NCI-H2196 treated with DMSO at 0.1 percent for 48 hours (cell line): ENCODE data around the gene LCA5L.
A peak's percentile ranks its signal among the peaks of the same experiment; 100 is the strongest.
"Not testable (repeated sequence)": the region's sequence is repeated elsewhere in the genome, so short reads cannot be mapped to it uniquely, and the experiment has no call there.

Experiments used
- DNase-seq: peaks from one replicate; lab custom pipeline; 2025; ENCODE audit not compliant: unreplicated experiment; lab: John Stamatoyannopoulos, UW

The LCA5L gene

DNA sequence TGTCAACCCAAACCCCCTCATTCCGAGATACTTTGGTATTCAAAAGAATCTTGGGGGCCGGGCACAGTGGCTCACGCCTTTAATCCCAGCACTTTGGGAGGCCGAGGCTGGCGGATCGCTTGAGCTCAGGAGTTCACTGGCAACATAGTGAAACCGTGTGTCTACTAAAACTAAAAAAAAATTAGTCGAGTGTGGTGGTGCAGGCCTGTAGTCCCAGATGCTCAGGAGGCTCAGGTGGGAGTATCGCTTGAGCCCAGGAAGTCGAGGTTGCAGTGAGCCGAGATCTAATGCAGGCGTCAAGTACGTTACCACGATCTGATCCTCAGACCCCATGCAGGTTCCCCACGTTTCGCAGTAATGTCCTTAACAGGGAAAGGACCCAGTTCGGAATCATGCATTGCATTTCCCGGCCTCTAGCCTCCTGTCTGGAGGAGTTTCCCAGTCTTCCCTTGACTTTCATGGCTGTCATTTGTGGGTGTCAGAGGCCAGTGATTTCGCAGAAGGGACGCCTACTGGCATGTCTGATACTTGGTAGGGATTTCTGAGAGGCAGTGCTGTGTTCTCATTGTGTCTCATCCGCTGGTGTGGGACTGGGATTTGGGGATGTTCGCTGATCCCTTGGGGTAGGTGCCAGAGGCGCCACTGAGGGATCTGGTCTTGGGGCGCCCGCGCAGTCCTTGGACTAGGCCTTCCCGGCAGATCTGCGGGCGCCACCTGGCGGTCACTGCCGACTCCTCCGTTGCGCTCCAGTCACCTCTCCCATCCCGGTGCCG lies 57.4 kb downstream of the LCA5L start:
- DNase-seq: peak; percentile 50

DNA sequence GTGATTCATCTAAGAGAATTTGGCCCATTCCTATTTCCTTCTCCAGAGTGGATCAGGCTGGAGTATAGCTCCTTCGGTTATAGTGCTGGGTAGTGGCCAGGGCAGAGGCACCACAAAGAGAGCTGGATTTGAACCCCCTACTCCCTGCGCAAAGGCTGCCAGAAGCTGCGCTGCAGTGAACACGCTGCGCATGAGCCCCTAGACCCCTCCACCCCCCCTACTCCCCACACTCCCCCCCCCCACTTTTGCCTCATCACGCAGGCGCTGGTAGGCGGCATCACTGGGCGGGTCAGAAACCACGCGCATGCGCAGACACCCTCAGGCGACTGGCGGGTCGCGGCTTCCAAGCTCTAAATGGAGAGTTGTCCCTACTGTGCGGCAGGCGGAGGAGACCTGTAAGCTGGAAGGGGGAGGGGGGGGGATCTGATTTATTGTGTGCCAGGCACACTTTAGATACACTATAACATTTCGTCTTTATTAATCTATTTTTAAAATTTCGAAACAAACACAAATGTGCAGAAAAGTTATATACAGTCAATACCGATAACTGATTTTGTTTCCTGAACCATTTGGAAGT lies 58.0 kb downstream of the LCA5L start:
- DNase-seq: peak; percentile 43

DNA sequence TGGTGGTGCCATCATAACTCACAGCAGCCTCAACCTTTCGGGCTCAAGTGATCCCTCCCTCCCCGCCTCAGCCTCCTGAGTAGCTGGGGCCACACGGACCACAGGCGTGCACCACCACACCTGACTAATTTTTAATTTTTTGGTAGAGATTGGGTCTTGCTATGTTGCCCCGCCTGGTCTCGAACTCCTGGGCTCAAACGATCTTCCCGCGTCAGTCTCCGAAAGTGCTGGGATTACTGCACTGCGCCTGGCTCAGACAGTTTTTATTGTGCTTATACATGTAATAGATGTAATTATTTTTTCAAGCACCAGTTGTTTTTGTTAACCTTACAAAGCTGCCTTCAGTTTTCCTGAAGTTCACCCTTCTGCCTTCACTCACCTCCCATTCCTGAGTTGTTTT lies 58.7 kb downstream of the LCA5L start:
- no peak for DNase-seq

DNA sequence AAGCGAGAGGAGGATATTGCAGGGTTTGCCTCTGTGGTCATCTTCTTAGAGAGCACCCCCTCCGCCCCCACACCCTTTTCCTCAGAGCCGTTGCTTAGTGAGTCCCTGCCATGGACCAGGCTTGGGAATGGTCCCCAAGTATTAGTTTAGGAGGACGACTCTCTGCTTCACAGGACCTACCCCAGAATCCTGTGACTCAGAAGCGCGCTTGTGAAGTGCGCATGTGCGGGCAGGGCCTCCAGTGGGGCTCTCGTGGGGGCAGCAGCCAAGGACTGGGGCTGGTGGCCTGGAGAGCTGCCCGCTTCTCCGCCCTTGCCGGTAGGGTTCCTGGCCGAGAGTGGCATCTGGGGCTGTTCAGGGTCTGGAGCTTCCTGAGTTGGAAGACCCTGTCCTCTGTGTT lies 59.4 kb downstream of the LCA5L start:
- no peak for DNase-seq

DNA sequence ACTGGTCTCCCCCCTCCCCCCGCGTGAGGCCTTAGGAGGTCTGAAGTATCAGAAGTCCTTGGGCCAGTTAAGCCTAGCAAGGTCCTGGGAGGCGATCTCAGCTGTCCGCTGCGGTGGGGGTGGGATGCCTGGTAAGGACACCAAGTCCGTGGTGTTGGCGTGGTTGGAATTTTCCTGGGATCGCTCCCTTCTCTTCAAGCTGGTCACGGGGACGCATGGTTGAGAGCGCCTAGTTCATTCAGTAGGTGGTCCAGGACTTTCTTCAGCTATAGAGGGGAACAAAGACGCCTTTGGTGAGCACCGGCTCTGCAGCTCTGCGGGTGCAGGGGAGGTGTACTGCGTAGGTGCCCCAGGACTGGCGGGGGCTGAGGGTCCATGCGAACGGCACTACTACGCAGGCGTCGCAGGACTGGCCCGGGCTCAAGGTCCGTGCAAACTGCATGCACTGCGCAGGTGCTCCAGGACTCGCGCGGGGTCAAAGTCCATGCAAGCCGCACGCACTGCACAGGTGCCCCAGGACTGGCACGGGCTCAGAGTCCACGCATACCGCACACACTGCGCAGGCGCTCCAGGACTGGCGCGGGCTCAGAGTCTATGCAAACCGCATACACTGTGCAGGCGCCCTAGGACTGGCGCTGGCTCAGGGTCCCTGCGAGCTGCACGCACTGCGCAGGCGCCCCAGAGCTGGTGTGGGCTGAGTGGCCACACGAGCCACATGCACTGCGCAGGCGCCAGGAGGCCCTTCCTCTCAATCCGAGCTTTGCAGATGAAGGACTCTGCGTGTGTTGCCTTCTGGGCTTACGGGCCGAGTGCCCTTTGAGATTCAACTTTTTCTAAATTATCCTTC lies 60.1 kb downstream of the LCA5L start:
- no peak for DNase-seq

DNA sequence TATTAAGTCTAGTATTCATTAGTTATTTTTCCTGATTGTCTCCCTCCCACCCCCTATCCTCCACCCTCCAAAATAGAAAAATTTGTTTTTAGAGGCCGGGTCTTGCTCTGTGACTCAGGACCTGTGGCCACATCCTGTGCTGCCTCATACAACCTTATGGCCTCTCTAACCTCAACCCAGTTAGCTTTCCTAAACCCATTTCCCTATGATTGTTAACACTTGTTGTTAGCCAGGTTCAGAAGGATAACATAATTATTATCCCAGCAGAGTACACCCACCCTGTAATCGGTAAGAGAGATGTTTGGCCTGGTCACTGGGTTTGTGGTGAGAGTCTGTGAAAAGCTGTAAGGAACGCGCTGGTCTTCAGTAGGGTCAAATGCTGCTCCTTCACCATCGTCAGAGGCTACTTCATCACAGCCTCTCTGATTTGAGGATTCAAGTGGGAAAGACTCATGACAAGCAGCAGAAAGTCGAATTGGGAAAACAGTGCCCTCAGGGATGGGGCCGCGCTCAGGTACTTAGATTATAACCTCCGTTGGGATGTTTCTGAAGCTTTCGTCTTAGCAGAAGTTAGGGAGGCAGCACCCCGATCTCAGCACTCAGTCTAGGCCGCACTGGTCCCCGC lies 60.8 kb downstream of the LCA5L start:
- no peak for DNase-seq

DNA sequence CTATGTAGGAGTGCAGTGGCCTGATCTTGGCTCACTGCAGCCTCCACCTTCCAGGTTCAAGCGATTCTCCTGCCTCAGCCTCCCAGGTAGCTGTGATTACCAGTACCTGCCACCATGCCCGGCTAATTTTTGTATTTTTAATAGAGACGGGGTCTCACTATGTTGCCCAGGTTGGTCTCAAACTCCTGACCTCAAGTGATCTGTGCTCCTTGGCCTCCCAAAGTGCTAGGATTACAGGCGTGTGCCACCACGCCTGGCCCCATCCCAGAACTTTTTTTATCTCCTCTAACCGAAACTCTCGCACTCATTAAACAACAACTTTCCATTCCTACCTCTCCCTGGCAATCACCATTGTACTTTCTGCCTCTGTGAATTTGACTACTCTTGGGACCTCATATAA lies 63.5 kb downstream of the LCA5L start:
- DNase-seq: not testable (repeated sequence)

DNA sequence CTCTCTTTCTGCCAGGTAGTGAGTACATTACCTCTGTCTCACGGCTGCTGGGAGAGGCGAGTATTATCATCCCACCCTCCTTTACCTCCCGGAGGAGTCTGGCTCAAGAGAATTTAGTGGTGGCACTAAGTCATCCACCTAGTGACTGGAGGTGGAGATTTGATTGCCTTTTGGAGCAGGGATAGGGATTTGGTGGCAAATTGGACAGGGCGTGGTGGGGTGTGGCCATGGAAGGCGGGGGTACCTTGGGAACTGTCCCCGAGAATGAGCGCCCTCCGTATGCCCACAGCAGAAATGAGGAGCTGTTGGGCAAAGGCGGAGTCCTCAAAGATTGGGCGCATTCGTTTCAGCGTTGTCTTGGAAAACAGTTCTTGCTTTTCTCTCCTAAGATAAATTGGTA lies 64.6 kb downstream of the LCA5L start:
- peak; percentile 10 for DNase-seq

DNA sequence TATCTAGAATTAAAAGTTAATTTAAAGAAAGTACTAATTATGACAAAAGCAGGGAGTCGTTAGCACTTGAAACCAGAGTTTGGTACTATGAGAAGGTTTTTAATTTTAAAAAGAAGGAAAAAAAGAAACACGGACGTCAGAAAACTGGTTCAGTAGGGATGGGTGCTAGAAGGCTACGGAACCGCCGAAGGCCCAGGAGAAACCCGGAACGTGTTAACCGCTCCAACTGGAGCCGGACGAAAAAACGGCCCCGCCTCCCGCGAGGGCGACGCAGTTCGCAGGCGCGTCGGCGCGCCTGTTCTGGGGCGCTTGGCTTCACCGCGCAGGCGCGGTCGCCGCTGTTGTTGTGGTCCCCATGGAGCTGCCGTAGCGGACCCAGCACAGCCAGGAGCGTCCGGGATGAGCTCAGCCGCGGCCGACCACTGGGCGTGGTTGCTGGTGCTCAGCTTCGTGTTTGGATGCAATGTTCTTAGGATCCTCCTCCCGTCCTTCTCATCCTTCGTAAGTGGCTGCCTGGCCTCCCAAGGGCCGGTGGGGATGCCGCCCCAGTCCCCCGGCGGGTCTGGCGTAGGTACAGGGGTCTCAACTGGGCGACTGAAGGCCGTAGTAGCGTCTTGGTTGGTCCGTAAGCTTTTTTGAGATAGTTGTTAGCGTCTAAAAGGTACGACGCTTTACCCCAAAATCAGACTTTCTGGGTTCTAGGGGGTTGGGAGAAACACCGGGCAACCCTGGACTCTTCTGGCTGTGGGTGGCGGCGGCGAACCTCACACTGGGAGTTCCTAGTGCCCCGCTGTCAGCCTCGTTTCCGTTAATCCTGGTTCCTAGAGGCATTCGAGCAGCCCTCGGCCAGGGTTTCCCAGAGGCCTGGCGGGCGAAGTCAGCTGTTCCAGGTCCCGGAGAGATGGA lies 65.3 kb downstream of the LCA5L start:
- peak; percentile 90 for DNase-seq

DNA sequence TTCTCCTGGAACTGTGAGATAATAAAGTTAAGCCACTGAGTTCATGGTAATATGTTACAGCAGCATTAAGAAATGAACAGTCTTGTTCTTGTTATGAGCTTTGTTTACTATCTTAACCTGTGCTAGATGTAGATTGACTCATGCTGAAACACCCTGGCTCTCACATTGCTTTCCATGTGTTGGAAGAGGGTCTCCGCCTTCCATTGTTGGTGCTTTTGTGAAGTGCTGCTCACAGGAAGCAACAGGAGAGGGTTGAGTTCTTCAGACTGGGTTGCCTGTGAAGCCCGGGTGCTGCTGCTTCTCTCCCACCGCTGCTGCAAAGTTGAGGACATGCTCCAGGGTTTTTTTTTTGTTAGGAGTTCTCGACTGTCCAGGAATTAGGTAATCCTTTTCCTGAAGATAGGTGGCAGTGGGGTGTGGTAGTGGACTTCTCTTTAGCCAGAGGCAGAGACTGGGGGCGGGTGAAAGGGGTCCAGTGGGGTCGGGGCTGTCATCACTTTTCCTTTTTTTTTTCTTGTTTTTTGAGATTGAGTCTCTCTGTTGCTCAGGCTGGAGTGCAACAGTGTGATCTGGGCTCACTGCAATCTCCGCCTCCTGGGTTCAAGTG lies 68.0 kb downstream of the LCA5L start:
- no peak for DNase-seq

DNA sequence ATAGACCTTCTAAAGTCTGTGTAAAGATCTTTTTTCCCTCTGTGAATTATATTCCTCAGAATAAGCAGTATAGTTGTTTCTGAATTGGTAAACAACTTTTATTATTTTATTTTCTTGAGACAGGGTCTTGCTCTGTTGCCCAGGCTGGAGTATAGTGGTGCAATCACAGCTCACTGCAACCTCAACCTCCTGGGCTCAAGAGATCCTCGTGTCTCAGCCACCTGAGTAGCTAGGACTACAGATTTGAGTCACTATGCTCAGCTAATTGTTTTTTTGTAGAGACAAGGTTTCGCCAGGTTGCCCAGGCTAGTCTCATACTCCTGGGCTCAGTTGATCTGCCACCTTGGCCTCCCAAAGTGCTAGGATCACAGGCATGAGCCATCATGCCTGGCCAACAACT lies 70.1 kb downstream of the LCA5L start:
- DNase-seq: no peak

DNA sequence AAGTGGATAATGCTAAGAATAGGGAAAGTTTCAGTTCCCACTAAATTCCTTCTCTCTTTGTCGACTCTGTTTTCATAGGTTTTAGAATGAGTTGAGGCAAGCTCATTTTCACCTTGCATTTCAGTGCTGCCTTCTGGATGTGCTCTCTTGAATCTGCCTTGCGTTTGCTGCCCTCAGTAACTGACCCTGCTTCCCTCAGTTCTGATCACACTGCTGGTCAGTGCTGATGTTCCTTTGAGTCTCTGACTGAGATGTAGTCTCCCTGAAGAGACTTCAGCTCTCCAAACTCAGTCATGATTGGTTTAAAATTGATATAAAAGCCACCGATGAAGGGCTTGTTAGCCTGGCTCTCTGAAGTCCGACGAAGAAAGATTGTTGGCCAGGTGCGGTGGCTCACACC lies 71.5 kb downstream of the LCA5L start:
- DNase-seq: no peak

DNA sequence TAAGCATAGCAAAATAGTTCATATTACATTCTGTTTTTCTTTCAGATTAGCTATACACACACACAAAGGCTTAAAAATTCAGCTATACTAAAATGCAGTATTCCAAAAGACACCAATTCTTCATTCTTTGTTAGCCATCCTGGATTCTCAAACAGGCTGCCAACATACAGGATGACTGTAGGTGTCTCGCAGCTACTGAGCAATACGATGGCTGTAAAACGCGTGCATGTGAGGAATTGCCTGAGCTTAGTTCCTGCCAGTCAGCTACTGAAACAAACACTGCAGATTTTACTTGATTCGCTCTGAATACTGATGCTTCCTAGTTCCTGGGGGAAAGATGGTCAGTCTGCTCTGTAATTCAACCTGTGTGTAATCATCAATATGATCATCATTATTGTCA lies 71.9 kb downstream of the LCA5L start:
- DNase-seq: no peak

DNA sequence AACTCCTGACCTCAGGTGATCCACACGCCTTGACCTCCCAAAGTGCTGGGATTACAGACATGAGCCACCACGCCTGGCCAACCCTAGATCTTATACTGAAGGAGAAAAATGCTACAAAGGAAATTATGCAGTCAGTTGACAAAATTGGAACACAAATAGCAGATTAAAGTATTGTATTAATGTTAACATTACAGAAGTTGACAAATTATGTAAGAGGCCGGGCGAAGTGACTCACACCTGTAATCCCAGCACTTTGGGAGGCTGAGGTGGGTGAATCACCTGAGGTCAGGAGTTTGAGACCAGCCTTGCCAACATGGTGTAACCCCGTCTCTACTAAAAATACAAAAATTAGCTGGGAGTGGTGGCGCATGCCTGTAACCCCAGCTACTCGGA lies 75.7 kb downstream of the LCA5L start:
- DNase-seq: not testable (repeated sequence)

DNA sequence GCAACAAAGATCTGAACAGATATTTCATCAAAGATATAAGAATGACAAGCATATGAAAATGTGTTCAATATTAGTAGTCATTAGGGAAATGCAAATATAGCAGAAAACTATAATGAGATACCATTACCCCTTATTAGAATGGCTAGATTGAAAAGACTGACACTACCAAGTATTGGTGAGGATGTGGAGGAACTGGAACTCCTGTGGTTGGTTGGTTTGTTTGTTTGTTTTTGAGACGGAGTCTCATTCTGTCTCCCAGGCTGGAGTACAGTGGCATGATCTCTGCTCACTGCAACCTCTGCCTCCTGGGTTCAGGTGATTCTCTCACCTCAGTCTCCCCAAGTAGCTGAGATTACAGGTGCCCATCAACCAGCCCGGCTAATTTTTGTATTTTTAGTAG lies 77.8 kb downstream of the LCA5L start:
- DNase-seq: no peak

DNA sequence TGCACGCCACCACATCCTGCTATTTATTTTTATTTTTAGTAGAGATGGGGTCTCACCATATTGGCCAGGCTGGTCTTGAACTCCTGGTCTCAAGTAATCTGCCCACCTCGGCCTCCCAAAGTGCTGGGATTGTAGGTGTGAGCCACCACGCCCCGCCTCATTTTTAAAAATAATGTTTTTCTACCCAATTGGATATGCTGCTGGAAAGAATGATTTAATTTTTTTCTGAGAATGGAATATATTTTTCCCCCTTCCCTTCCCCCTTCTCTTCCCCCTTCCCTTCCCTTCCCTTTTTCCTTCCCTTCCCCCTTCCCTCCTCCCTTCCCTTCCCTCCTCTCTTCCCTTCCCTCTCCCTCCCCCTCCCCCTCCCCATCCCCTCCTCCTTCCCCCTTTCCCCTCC lies 79.0 kb downstream of the LCA5L start:
- no peak for DNase-seq

DNA sequence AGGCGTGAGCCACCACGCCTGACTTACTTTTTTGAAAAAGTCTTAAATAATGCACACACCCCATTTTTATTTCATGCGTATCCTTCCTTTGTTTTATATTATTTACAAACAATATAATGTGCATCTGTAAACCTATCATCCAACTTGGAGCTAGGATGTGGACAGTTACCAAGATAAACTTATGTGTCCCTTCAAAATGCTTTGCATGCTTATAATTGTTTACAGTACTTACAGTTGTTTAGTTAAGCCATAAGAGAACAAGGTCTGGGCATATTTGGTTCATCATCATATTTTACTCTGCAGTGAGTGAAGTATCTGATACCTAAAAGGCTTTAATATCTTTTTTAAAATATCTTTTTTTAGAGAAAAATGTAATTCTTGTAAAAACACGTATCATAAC lies 80.6 kb downstream of the LCA5L start:
- no peak for DNase-seq

DNA sequence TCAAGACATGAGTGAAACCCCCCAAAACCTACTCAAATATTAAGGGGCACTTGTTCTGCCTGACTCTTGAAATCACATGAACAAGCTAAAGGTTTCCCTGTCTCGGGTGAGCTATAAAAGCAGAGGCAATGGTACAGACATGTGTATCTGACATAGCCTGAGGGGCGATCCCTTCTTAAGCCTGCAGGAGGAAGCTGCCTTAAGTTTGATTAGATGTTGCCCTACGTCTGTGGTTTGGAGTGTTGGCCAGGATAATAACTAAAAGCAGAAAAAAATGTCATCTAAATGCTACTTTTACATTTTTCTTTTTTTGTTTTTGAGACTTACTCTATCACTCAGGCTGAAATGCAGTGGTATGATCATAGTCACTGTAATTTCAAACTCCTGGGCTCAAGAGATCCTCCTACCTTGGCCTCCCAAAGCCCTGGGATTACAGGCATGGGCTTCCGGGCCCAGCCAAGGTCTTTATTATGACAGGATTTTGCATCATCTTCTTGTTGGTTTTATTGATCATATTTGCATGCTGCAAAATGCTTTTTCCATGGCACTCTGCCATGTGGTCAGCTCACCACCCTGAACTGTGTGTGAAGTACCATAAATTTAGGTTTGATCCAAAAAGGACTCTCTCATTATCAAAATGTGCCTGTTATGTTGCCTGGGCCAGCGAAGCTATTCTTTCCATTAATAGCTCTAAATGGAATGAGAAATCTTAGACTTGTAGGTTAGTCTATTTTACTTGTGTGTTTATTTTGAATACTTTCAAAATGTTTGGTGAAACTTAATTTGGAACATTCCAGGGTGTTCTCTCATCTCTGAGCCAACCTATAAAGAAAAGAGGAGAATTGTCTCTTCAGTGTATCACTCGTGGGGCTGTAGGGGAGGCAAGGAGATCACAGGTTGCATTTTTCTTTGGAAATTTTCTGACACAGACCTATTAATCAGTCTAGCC lies 81.7 kb downstream of the LCA5L start:
- DNase-seq: no peak

DNA sequence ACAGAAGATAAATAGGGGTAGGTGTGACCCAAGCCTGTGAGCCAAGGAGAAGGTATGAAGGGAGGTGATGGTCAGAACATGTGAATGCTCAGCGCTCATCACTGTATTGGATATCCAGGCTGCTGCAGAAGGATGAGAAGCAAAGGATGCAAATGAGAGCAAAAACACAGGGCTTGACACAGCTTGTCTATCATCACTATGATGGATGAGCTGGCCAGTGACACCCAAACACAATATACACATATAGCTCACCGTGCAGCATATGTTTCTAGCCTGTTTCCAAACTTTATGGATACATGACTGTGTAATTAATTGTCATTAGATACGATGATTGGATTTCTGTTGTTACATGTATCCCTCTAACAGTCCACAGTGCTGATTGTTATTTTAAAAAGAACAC lies 82.8 kb downstream of the LCA5L start:
- DNase-seq: no peak
